Esophagus muscularis mucosa (tissue), 3 donors: ENCODE measurements around the gene MAP4K5.

Source experiments
- POLR2A ChIP-seq: fragments of 450-650 bp; IDR thresholded peaks from one replicate; pipeline ENCODE4 v1.6.1; 2017; ENCODE audit warnings: antibody characterized with exemption, moderate library complexity, mild to moderate bottlenecking, low read depth
- POLR2AphosphoS5 ChIP-seq, 2 donors: sonication (generic); formaldehyde crosslinking; IDR thresholded peaks; one replicate each; pipeline ENCODE4 v1.6.1; 2017; ENCODE audit warnings: antibody characterized with exemption in 2 of 2
- TF ChIP-seq, protein P1 (sequence below), 3 experiments: fragments of 200-600 bp in 2 of 3; fragments of 450-650 bp in 1 of 3; sonication (generic) in 2 of 3; IDR thresholded peaks; one replicate each; pipeline ENCODE4 v1.5.1; 2017 to 2019; ENCODE audit warnings: antibody characterized with exemption in 3 of 3, mild to moderate bottlenecking in 2 of 3, moderate library complexity in 1 of 3

DNA sequence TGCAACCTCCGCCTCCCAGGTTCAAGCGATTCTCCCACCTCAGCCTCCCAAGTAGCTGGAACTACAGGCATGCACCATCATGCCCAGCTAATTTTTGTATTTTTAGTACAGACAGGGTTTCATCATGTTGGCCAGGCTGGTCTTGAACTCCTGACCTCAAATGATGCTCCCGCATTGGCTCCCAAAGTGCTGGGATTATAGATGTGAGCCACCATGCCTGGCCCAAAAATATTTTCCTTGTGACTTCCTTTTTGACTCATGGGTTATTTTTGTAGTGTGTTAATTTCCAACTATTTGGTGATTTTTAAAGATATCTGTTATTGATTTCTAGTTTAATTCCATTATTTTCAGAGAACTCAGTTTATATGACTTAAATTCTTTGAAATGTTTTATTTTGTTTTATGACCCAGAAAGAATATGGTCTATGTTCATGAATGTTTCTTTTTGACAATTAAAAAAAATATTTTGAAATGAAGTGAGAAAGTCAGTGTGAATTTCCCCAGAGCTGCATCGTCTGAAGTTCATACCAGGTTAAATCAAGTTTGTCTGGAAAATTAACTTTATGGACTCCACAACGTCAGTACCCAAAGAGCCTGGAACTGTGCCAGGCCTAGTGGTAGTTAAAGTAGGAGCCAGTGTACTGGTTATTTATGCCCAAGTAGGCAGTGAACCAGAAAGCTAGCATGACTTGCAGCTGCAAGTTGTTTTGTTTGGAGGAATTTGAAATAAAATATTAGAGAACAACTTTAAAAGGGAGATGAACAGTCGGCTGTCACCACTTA lies 132.9 kb downstream of the MAP4K5 start:
- TF ChIP-seq POLR2A (no peak), POLR2AphosphoS5 (IDR thresholded peaks at IDR 0.05) (no peak)
- TF ChIP-seq, protein P1, sequence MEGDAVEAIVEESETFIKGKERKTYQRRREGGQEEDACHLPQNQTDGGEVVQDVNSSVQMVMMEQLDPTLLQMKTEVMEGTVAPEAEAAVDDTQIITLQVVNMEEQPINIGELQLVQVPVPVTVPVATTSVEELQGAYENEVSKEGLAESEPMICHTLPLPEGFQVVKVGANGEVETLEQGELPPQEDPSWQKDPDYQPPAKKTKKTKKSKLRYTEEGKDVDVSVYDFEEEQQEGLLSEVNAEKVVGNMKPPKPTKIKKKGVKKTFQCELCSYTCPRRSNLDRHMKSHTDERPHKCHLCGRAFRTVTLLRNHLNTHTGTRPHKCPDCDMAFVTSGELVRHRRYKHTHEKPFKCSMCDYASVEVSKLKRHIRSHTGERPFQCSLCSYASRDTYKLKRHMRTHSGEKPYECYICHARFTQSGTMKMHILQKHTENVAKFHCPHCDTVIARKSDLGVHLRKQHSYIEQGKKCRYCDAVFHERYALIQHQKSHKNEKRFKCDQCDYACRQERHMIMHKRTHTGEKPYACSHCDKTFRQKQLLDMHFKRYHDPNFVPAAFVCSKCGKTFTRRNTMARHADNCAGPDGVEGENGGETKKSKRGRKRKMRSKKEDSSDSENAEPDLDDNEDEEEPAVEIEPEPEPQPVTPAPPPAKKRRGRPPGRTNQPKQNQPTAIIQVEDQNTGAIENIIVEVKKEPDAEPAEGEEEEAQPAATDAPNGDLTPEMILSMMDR (IDR thresholded peaks at IDR 0.05) = no peak
